Activated T-cell treated with anti-CD3 and anti-CD28 coated beads, Interleukin-2, amount 50 U/mL, for 24 hours (primary cell): ENCODE measurements around the gene ARHGAP26.

Experiments
- DNase-seq: peaks from one replicate; pipeline ENCODE4 v3.0.0-alpha.2; 2020
- H3K27ac Mint-ChIP-seq: 2 replicates; pipeline ENCODE4 v1.8.0; 2020; ENCODE audit warnings: mild to moderate bottlenecking, mixed read lengths
- H3K27me3 Mint-ChIP-seq: 2 replicates; pipeline ENCODE4 v1.8.0; 2020; ENCODE audit warnings: mixed read lengths
- H3K36me3 Mint-ChIP-seq: 2 replicates; pipeline ENCODE4 v1.8.0; 2020; ENCODE audit warnings: low read depth, mixed read lengths
- H3K4me1 Mint-ChIP-seq: 2 replicates; pipeline ENCODE4 v1.8.0; 2020; ENCODE audit warnings: low read depth, mixed read lengths
- H3K4me3 Mint-ChIP-seq: 2 replicates; pipeline ENCODE4 v1.8.0; 2020; ENCODE audit warnings: mild to moderate bottlenecking, moderate library complexity, mixed read lengths
- H3K9me3 Mint-ChIP-seq: 2 replicates; pipeline ENCODE4 v1.8.0; 2020; ENCODE audit warnings: mixed read lengths

Gene ARHGAP26

GRCh38 chr5:143051244-143052058, 281.3 kb downstream of the ARHGAP26 start:
- H3K27ac Mint-ChIP-seq, result no peak overlapping the region
- no peak overlapping the region for H3K4me3 Mint-ChIP-seq
- H3K4me1 Mint-ChIP-seq, result peaks cover 74% of the 10 kb centered on the region
- no peaks in the 10 kb centered on the region for H3K27me3 Mint-ChIP-seq
- no peaks in the 10 kb centered on the region for H3K9me3 Mint-ChIP-seq
- no peak for DNase-seq
- H3K36me3 Mint-ChIP-seq, result peaks cover 30% of the 10 kb centered on the region

DNA sequence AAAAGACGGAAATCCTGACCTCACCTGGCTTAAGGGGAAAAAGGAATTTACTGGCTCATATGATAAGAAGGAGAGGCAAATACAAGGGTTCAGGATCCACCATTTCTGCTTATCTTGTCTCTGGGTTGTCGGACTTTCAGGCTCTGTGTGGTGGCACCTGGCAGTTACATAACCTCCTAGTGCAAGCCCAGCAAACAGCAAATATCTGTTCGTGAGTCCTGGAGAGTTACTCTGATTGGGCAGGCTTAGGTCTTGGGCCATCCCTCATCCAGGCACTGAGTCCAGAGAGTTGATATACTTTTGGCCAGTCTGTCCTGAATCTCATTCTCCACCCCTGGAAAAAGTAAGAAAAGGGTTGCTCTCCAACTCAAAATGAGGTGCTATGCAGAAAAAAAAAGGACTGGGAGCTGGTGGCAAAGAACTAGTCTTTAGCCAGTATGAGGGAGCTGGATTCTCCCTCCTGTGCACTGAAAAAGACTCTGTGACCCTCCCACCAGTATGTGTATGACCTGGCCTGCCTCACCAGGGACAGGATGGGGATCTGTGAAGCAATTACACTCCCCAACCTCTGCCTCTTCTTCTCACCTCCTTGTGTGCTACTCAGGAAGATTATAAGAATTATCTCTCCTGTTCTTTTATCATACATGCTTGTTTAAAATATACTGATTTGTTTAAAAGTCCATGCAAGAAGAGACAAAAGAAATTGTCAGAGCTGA, 282.9 kb downstream of the ARHGAP26 start:
- Mint-ChIP-seq H3K9me3 (no peaks in the 10 kb centered on the region), H3K4me1 (peaks cover 82% of the 10 kb centered on the region), H3K4me3 (no peak overlapping the region), H3K36me3 (peaks cover 46% of the 10 kb centered on the region), H3K27me3 (no peaks in the 10 kb centered on the region), H3K27ac (peak overlapping the region; percentile 5)
- no peak for DNase-seq

- no peaks in the 10 kb centered on the region for H3K9me3 Mint-ChIP-seq
- DNase-seq, result no peak
- H3K4me1 Mint-ChIP-seq, result peaks cover 86% of the 10 kb centered on the region
- H3K27me3 Mint-ChIP-seq, result no peaks in the 10 kb centered on the region
- H3K36me3 Mint-ChIP-seq, result peaks cover 52% of the 10 kb centered on the region
- H3K4me3 Mint-ChIP-seq, result no peak overlapping the region
- peak overlapping the region; percentile 92 for H3K27ac Mint-ChIP-seq
These were observed 283.6 kb downstream of the ARHGAP26 start for GRCh38 chr5:143053780-143054179.

DNA sequence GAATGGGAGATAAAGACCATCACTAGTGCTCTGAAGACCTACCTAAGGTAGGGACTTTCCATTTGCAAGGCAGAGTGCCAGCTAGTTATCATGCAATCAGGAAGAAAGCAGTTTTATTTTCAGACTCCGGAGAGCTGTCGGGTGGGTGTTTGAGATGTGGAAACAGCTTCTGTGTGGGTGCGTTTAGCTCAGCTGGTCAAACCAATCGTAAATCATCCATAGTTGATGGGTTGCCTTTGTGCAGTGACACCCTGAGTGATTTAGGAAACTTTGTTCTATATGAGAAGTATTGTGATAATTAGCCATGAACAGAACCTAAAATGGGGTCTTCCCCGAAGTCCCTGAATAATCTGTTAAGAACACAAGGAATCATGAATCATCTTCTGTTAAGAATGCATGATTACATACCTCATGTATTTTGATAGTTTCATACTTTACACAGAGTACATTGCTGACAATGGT, 284.3 kb downstream of the ARHGAP26 start:
- peaks cover 60% of the 10 kb centered on the region for H3K36me3 Mint-ChIP-seq

DNA sequence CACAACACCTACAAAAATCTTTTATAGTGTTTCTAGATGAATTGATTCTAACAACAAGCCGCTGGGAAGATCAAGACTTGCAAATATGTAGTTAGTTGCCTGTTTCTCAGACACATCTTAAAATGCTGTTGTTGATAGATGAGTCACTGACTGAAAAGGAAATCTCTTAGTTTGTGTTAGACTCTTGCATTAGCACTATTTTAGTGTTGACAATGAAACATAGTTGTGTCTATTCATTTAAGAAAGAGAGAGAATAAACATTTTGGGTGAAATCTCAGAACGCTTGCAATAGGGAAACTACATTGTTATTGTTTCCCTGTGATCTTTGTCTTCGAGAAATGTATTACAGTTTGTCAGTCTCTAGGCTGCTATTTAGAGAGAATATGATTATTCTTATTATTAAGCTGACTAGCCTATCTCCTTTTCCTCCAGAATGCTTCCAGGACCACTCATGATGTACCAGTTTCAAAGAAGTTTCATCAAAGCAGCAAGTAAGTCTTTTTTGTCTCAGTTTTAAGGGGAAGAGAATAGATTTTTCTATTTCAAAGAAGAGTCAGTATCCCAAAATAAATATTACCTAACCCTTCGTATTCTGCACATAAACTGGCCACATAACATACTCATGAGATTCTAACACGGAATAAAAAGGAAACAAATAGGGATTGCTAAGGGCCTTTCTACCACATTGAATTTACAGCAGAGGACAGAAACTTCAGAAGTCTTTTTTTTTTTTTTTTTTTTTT, 285.6 kb downstream of the ARHGAP26 start:
- Mint-ChIP-seq H3K4me1 (peaks cover 81% of the 10 kb centered on the region), H3K27me3 (no peaks in the 10 kb centered on the region), H3K4me3 (peak overlapping the region; percentile 42), H3K9me3 (no peaks in the 10 kb centered on the region), H3K27ac (peak overlapping the region; percentile 92), H3K36me3 (peaks cover 61% of the 10 kb centered on the region)
- DNase-seq, result no peak

More for the DNA sequence above, 284.3 kb downstream of the ARHGAP26 start:
- H3K9me3 Mint-ChIP-seq, result no peaks in the 10 kb centered on the region
- peak overlapping the region; percentile 53 for H3K4me3 Mint-ChIP-seq
- H3K27me3 Mint-ChIP-seq, result no peaks in the 10 kb centered on the region
- peak; percentile 49 for DNase-seq
- peak overlapping the region; percentile 92 for H3K27ac Mint-ChIP-seq
- H3K4me1 Mint-ChIP-seq, result peaks cover 88% of the 10 kb centered on the region

GRCh38 chr5:143056339-143056704, 286.1 kb downstream of the ARHGAP26 start:
- Mint-ChIP-seq H3K4me3 (peak overlapping the region; percentile 42), H3K4me1 (peaks cover 79% of the 10 kb centered on the region), H3K9me3 (no peaks in the 10 kb centered on the region), H3K27me3 (no peaks in the 10 kb centered on the region), H3K27ac (peak overlapping the region; percentile 92), H3K36me3 (peaks cover 63% of the 10 kb centered on the region)
- no peak for DNase-seq

DNA sequence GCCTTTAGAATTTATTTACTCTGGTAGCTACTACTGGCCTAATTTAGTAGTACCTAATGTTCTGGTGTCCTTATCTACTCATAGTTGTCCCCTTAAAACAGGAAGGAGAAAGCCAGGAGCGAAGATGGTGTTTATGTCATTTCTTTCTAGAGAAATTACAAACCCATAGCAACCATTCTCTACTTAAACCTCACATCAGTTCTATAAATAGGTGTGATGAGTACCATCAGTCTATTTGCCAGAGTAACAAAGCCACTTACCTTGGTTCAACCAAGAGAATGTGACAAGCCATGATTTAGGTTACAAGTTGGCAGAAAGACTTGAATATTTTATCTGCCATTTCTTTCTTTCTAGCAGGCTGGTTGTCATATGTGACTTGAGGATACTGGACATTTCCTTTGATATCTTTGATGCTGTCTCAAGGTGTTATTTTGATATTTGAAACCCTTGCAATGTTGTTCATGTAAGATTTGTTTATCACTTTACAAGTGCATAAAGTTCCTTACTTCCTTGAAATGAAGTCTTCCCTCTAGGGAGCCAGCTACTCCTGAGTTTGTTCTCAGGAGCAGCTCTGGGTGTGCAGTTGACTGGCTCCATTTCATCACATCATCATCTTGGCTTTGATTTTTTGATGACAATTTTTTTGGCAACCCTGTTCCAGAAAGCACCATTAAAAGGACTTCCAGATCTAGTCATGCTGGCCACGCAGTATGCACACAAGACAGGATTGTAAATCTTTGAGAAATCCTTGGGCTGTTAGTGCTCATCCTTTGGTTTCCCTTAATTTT, 286.8 kb downstream of the ARHGAP26 start:
- H3K9me3 Mint-ChIP-seq, result no peaks in the 10 kb centered on the region
- H3K4me3 Mint-ChIP-seq, result peak overlapping the region; percentile 42
- H3K27ac Mint-ChIP-seq, result peak overlapping the region; percentile 92
- H3K36me3 Mint-ChIP-seq, result peaks cover 62% of the 10 kb centered on the region
- H3K27me3 Mint-ChIP-seq, result no peaks in the 10 kb centered on the region
- no peak for DNase-seq
- peaks cover 72% of the 10 kb centered on the region for H3K4me1 Mint-ChIP-seq

GRCh38 chr5:143057580-143057999, 287.4 kb downstream of the ARHGAP26 start:
- peak overlapping the region; percentile 92 for H3K27ac Mint-ChIP-seq
- no peak for DNase-seq
- peaks cover 68% of the 10 kb centered on the region for H3K36me3 Mint-ChIP-seq
- no peaks in the 10 kb centered on the region for H3K27me3 Mint-ChIP-seq
- peaks cover 69% of the 10 kb centered on the region for H3K4me1 Mint-ChIP-seq
- H3K4me3 Mint-ChIP-seq, result no peak overlapping the region
- no peaks in the 10 kb centered on the region for H3K9me3 Mint-ChIP-seq

GRCh38 chr5:143059355-143059754, 289.2 kb downstream of the ARHGAP26 start:
- Mint-ChIP-seq H3K9me3 (no peaks in the 10 kb centered on the region), H3K4me1 (peaks cover 53% of the 10 kb centered on the region), H3K27me3 (no peaks in the 10 kb centered on the region), H3K27ac (no peak overlapping the region), H3K4me3 (no peak overlapping the region), H3K36me3 (peaks cover 80% of the 10 kb centered on the region)
- DNase-seq, result no peak

- Mint-ChIP-seq H3K27me3 (no peaks in the 10 kb centered on the region), H3K4me3 (no peak overlapping the region), H3K4me1 (peaks cover 51% of the 10 kb centered on the region), H3K36me3 (peaks cover 83% of the 10 kb centered on the region), H3K9me3 (no peaks in the 10 kb centered on the region), H3K27ac (no peak overlapping the region)
- no peak for DNase-seq
These were observed 290.0 kb downstream of the ARHGAP26 start for GRCh38 chr5:143059976-143060765.

DNA sequence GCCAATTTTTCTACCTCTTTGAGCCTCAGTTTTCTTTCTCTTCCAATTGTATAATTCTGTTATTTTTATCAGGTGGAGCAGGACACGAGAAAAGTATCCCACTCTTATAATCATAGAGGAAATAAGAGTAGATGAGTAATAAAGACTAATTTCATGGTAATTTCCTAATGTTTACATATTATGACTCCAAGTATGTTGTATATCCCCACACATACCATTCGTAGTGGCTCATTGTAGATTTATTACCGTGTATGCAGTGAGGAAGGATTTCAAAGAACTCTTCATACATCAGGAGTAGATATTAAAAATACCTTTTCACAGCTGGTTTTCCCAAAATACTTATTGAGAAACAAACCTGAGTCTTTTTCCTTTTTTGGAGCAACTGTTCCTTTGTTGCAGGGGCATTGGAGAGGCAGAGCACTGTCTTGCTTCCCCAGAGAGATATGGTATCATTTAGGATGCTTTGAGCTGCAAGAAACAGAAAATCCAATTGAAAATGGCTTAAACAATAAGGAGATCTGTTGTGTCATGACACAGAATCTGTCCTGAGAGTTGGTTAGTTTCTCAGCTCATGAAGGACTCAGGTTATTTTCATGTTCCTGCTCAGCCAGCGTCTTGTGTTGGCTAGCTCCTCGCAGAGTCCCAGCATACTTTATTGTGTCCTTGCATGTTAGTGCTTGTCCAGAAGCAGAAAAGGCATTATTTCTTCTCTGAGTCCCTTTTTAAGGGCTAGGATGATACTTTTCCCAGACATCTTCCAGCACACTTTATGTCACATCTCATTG, 291.2 kb downstream of the ARHGAP26 start:
- Mint-ChIP-seq H3K4me3 (no peak overlapping the region), H3K4me1 (peaks cover 51% of the 10 kb centered on the region), H3K36me3 (peaks cover 83% of the 10 kb centered on the region), H3K27ac (no peak overlapping the region), H3K9me3 (no peaks in the 10 kb centered on the region), H3K27me3 (no peaks in the 10 kb centered on the region)
- no peak for DNase-seq

DNA sequence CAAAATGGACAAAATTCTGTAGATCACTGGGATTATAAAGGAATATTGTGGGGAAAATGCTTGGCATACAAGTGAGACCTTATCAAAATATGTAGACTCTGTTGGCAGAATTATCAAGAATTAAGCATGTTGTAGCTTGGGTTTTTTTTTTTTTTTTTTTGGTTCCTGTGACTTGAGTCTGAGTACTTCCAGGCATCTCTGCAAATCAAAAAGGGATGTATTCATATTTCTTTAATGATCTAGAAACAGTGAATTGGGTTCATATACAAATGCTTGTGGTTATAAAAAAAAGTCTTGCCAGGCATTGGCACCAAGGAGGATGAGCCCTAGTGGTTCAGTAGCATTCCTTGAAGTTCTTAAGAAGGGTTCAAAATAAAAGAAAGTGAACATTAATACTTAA, 292.2 kb downstream of the ARHGAP26 start:
- H3K9me3 Mint-ChIP-seq, result no peaks in the 10 kb centered on the region
- no peaks in the 10 kb centered on the region for H3K27me3 Mint-ChIP-seq
- H3K36me3 Mint-ChIP-seq, result peaks cover 80% of the 10 kb centered on the region
- DNase-seq, result no peak
- H3K4me3 Mint-ChIP-seq, result no peak overlapping the region
- H3K4me1 Mint-ChIP-seq, result peaks cover 51% of the 10 kb centered on the region
- no peak overlapping the region for H3K27ac Mint-ChIP-seq
